IPS-NIHi7 (cell line): ENCODE results near the gene PIP5K1B.
"Not testable (repeated sequence)": the region's sequence is repeated elsewhere in the genome, so short reads cannot be mapped to it uniquely, and the experiment has no call there.

ENCODE experiments used
- DNase-seq: peaks from one replicate; pipeline ENCODE4 v3.0.0; 2012; ENCODE audit warnings: mixed read lengths; ENCODE audit errors: extremely low spot score

The PIP5K1B gene

GRCh38 chr9:68983522-68984424, 278.7 kb downstream of the PIP5K1B start:
- no peak for DNase-seq

- DNase-seq, result not testable (repeated sequence)
These were observed 281.9 kb downstream of the PIP5K1B start for GRCh38 chr9:68986949-68987348.

GRCh38 chr9:68991457-68991856, 286.4 kb downstream of the PIP5K1B start:
- no peak for DNase-seq

- DNase-seq, result no peak
These were observed 290.7 kb downstream of the PIP5K1B start for GRCh38 chr9:68995776-68996175.

GRCh38 chr9:68996462-68996861, 291.4 kb downstream of the PIP5K1B start:
- DNase-seq, result no peak

- DNase-seq, result no peak
These were observed 292.6 kb downstream of the PIP5K1B start for GRCh38 chr9:68997666-68998065.

- DNase-seq, result no peak
These were observed 293.3 kb downstream of the PIP5K1B start for GRCh38 chr9:68998385-68998784.

- DNase-seq, result no peak
These were observed 293.8 kb downstream of the PIP5K1B start for GRCh38 chr9:68998812-68999211.

GRCh38 chr9:68999393-69000105, 294.5 kb downstream of the PIP5K1B start:
- peak; percentile 85 for DNase-seq

- DNase-seq, result no peak
These were observed 296.9 kb downstream of the PIP5K1B start for GRCh38 chr9:69001921-69002320.

- DNase-seq, result no peak
These were observed 298.0 kb downstream of the PIP5K1B start for GRCh38 chr9:69003051-69003450.

- no peak for DNase-seq
These were observed 299.8 kb downstream of the PIP5K1B start for GRCh38 chr9:69004836-69005235.

GRCh38 chr9:69009708-69010107, 304.7 kb downstream of the PIP5K1B start:
- DNase-seq, result no peak

- DNase-seq, result no peak
These were observed 307.8 kb downstream of the PIP5K1B start for GRCh38 chr9:69012696-69013381.

GRCh38 chr9:69013382-69013727, 308.3 kb downstream of the PIP5K1B start:
- DNase-seq, result no peak

- DNase-seq, result no peak
These were observed 309.0 kb downstream of the PIP5K1B start, which contains the start of gene PRKACG for GRCh38 chr9:69014013-69014412. Gene PRKACG, minus strand, starts transcription at chr9:69014113. Its CDS starts 21 bp downstream, at chr9:69014092.

- no peak for DNase-seq
These were observed 311.4 kb downstream of the PIP5K1B start for GRCh38 chr9:69016191-69017096.

- DNase-seq, result no peak
These were observed 313.7 kb downstream of the PIP5K1B start for GRCh38 chr9:69018737-69019136.

- DNase-seq, result no peak
These were observed 314.8 kb downstream of the PIP5K1B start for GRCh38 chr9:69019808-69020207.

GRCh38 chr9:69020301-69021145, 315.5 kb downstream of the PIP5K1B start:
- no peak for DNase-seq
